Ishikawa (cell line): ENCODE measurements around the gene MAPK6.

Experiments
- CEBPB ChIP-seq: IDR thresholded peaks from 2 replicates; pipeline ENCODE4 v1.6.1; 2012
- CREB1 ChIP-seq: IDR thresholded peaks from 2 replicates; pipeline ENCODE4 v1.6.1; 2012; ENCODE audit warnings: low read depth
- EGR1 ChIP-seq: IDR thresholded peaks from 2 replicates; pipeline ENCODE4 v1.6.1; 2012
- EP300 ChIP-seq: IDR thresholded peaks from 2 replicates; pipeline ENCODE4 v1.6.1; 2012; ENCODE audit warnings: borderline replicate concordance
- FOXM1 ChIP-seq: IDR thresholded peaks from 2 replicates; pipeline ENCODE4 v1.6.1; 2012; ENCODE audit warnings: low read depth, borderline replicate concordance
- NFIC ChIP-seq: IDR thresholded peaks from 2 replicates; pipeline ENCODE4 v1.6.1; 2012
- RAD21 ChIP-seq: IDR thresholded peaks from 2 replicates; pipeline ENCODE4 v1.6.1; 2012; ENCODE audit warnings: low read depth
- TAF1 ChIP-seq: IDR thresholded peaks from 2 replicates; pipeline ENCODE4 v1.6.1; 2012; ENCODE audit warnings: low read depth, mild to moderate bottlenecking
- TCF12 ChIP-seq: IDR thresholded peaks from 2 replicates; pipeline ENCODE4 v1.6.1; 2012; ENCODE audit warnings: low read depth
- TEAD4 ChIP-seq: IDR thresholded peaks from 2 replicates; pipeline ENCODE4 v1.6.1; 2012
- YY1 ChIP-seq: IDR thresholded peaks from 2 replicates; pipeline ENCODE4 v1.6.1; 2012; ENCODE audit warnings: low read depth
- ZBTB7A ChIP-seq: IDR thresholded peaks from 2 replicates; pipeline ENCODE4 v1.6.1; 2012; ENCODE audit warnings: low read depth
- TF ChIP-seq, protein P1 (sequence below): IDR thresholded peaks from 2 replicates; pipeline ENCODE4 v1.6.1; 2012
- TF ChIP-seq, protein P2 (sequence below): IDR thresholded peaks from 2 replicates; pipeline ENCODE4 v1.6.1; 2012; ENCODE audit warnings: low read depth, mild to moderate bottlenecking
- TF ChIP-seq, protein P3 (sequence below): IDR thresholded peaks from 2 replicates; pipeline ENCODE4 v1.6.1; 2012

The MAPK6 gene

DNA sequence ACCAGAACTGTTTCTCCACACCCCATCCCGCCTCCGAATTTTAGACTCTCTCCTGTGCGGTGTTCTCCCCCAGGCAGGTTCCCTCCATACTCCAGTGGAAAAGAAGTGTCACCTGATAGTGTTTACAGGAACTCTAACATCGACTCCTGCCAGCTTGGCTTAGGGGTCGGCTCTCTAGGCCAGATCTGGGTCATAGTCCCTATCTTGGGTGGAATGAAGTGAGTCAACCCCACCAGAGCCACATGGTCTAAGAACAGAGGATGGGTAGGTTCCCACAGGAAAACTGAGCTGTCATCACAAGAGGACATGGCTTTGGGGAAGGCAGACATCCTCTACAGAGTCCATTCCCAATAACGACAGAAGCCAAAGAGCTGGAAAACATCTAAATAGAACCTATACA is 87.6 kb downstream of the MAPK6 start:
- no peak for TF ChIP-seq TEAD4
- TF ChIP-seq TCF12 = no peak
- no peak for TF ChIP-seq YY1
- TF ChIP-seq, protein P1, sequence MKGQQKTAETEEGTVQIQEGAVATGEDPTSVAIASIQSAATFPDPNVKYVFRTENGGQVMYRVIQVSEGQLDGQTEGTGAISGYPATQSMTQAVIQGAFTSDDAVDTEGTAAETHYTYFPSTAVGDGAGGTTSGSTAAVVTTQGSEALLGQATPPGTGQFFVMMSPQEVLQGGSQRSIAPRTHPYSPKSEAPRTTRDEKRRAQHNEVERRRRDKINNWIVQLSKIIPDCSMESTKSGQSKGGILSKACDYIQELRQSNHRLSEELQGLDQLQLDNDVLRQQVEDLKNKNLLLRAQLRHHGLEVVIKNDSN = no peak
- TF ChIP-seq CREB1 = no peak
- TF ChIP-seq, protein P2, sequence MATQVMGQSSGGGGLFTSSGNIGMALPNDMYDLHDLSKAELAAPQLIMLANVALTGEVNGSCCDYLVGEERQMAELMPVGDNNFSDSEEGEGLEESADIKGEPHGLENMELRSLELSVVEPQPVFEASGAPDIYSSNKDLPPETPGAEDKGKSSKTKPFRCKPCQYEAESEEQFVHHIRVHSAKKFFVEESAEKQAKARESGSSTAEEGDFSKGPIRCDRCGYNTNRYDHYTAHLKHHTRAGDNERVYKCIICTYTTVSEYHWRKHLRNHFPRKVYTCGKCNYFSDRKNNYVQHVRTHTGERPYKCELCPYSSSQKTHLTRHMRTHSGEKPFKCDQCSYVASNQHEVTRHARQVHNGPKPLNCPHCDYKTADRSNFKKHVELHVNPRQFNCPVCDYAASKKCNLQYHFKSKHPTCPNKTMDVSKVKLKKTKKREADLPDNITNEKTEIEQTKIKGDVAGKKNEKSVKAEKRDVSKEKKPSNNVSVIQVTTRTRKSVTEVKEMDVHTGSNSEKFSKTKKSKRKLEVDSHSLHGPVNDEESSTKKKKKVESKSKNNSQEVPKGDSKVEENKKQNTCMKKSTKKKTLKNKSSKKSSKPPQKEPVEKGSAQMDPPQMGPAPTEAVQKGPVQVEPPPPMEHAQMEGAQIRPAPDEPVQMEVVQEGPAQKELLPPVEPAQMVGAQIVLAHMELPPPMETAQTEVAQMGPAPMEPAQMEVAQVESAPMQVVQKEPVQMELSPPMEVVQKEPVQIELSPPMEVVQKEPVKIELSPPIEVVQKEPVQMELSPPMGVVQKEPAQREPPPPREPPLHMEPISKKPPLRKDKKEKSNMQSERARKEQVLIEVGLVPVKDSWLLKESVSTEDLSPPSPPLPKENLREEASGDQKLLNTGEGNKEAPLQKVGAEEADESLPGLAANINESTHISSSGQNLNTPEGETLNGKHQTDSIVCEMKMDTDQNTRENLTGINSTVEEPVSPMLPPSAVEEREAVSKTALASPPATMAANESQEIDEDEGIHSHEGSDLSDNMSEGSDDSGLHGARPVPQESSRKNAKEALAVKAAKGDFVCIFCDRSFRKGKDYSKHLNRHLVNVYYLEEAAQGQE = no peak
- TF ChIP-seq, protein P3, sequence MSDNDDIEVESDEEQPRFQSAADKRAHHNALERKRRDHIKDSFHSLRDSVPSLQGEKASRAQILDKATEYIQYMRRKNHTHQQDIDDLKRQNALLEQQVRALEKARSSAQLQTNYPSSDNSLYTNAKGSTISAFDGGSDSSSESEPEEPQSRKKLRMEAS = no peak
- TF ChIP-seq ZBTB7A = no peak

DNA sequence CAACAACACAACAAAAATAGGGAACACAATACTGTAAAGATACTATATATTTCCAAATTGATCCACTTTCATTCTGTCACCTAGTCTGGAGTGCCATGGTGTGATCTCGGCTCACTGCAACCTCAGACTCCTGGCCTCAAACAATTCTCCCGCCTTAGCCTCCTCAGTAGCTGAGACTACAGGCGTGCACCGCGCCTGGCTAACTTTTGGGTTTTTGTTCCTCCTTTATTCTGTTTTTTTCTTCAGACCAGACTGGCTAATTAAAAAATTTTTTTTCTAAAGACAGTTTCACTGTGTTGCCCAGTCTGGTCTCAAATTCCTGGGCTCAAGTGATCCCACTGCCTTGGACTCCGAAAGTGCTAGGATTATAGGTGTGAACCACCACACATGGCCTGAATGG is 88.2 kb downstream of the MAPK6 start:
- no peak for TF ChIP-seq TCF12
- TF ChIP-seq TEAD4 = no peak
- no peak for TF ChIP-seq YY1
- TF ChIP-seq FOXM1 = no peak
- no peak for TF ChIP-seq CREB1
- no peak for TF ChIP-seq CEBPB
- no peak for TF ChIP-seq TAF1
- no peak for TF ChIP-seq EGR1
- TF ChIP-seq, protein P1 = no peak
- TF ChIP-seq NFIC = no peak
- TF ChIP-seq EP300 = no peak
- no peak for TF ChIP-seq RAD21
- no peak for TF ChIP-seq ZBTB7A
- TF ChIP-seq, protein P3 = no peak
- TF ChIP-seq, protein P2 = no peak

DNA sequence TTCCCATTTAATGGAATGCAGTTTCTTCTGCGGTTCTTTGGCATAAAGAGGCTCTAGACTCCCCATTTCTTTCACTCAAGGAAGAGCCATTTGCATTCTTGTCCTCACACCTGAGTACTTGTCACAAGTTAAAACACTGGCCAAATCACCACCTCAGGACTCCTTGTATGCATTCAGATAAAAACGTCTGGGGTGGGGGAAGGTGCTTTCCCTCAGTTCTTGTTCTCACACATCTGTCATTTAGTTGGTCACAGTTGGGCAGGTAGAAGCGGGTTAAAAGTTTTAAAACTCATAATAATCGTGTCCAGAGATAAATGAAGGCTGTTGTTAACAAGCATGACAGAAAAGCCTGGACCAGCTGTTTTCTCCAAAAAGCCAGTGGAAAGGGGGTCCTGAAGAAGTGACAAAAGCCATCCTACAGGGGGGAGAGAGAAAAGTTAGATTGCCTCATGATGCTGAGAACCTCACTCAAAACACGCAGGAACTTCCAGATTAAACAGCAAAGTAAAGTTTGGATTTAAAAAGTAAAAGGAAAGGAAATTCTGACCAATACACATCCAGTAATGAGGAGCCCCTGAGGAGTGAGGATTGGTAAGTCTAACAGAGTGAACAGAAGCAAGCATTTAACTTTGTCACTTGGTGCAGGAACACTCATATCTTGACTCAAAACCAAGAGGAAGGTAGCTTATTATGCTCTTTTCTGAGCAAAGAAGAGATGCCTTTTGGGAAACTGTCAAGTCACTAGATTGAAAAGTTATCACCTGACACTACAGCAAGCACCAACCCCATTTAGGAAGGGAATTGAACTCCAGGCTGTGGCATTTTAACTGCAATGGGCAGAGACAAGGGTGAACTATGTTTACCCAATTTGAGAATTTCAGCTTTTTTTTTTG is 90.8 kb downstream of the MAPK6 start:
- TF ChIP-seq CEBPB (no peak), FOXM1 (no peak), NFIC (no peak)

DNA sequence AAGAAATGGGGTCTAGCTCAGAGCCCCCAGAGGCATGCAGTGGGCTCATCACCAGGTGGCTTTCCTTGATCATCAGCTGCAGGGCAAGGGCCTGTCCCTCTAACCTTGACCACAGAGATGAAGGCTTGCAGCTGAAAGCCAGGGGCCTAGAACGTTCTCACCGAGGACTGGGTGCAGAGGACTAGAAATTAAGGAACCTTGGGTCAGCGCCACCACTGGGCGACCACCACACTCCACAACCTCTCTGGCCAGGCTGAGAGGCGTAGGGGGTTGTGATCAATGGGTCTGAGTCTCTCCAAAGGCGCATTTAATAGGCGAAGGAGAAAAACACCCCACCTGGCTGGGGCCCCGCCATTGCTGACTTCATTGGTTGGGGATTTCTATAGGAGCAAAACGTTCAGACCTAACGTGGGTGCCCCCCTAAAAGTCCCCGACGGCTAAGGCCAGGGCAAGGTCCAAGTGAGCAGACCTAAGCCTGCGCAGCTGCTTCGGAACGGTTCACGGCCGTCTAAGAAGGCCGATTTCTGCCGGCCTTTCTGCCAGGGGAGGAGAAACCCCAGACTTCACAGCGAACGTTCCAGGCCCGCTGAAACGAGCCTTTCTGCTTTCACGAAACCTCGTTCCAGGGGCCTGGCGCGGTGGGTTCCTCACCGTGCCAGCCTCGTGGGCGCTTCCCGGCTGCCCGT is 92.6 kb downstream of the MAPK6 start:
- TF ChIP-seq NFIC (no peak), TEAD4 (no peak), RAD21 (no peak), YY1 (no peak), FOXM1 (no peak)

DNA sequence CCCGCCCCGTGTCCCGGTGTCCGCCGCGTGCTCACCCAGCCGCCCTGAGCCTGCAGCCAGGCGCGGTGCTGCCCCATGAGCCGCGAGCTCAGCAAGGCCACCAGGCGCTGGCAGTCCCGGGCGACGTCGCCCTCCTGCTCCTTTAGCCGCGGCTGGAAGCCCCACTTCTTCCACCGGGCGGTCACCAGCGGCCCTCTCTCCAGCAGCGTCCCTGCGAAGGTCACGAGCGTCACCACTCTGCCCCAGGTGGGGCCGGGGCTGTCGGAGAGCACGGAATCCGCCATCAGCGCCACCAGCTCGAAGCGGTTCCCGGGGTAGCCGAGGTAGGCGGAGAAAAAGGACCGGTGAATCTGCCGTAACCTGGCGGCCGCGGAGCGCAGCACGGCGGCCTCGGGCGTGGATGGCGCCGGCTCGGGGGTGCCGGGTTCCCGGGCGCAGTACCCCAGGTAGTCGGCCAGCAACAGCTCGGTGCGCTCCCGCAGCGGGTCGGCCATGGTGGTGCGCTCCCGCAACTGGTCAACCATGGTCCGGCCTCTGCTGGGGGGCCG is 93.3 kb downstream of the MAPK6 start:
- no peak for TF ChIP-seq NFIC
- no peak for TF ChIP-seq ZBTB7A
- TF ChIP-seq TAF1 = no peak
- TF ChIP-seq, protein P1 = no peak
- TF ChIP-seq, protein P3 = no peak
- TF ChIP-seq RAD21 = no peak
- no peak for TF ChIP-seq YY1
- TF ChIP-seq, protein P2 = no peak
- no peak for TF ChIP-seq EP300
- TF ChIP-seq CEBPB = no peak
- TF ChIP-seq EGR1 = no peak
- TF ChIP-seq CREB1 = no peak
- TF ChIP-seq TEAD4 = no peak
- no peak for TF ChIP-seq TCF12
- no peak for TF ChIP-seq FOXM1
